Embryonic facial prominence (tissue), 1 donor: ENCODE results near the gene MIPOL1.
"Not testable (repeated sequence)": the region's sequence is repeated elsewhere in the genome, so short reads cannot be mapped to it uniquely, and the experiment has no call there.

Experiments
- DNase-seq: peaks from one replicate; pipeline ENCODE4 v3.0.0-alpha.2; 2016; ENCODE audit errors: extremely low spot score

MIPOL1 gene

GRCh38 chr14:37187294-37187693 lies 10.4 kb upstream of the MIPOL1 start:
- no peak for DNase-seq

GRCh38 chr14:37187840-37188577 lies 9.7 kb upstream of the MIPOL1 start:
- DNase-seq, result not testable (repeated sequence)

GRCh38 chr14:37189733-37190132 lies 8.0 kb upstream of the MIPOL1 start:
- not testable (repeated sequence) for DNase-seq

GRCh38 chr14:37194698-37195097 lies 3.0 kb upstream of the MIPOL1 start:
- no peak for DNase-seq

GRCh38 chr14:37195327-37195726 lies 2.4 kb upstream of the MIPOL1 start:
- no peak for DNase-seq

GRCh38 chr14:37196604-37197420 lies 925 bp upstream of the MIPOL1 start:
- DNase-seq, result no peak

GRCh38 chr14:37198273-37198598 lies 499 bp downstream of the MIPOL1 start:
- no peak for DNase-seq

- no peak for DNase-seq
Measured at GRCh38 chr14:37198907-37199306, 1.2 kb downstream of the MIPOL1 start.

GRCh38 chr14:37201724-37202123 lies 4.0 kb downstream of the MIPOL1 start:
- no peak for DNase-seq

GRCh38 chr14:37202265-37202664 lies 4.5 kb downstream of the MIPOL1 start:
- no peak for DNase-seq

GRCh38 chr14:37202812-37203211 lies 5.1 kb downstream of the MIPOL1 start:
- no peak for DNase-seq

GRCh38 chr14:37203423-37203822 lies 5.7 kb downstream of the MIPOL1 start:
- no peak for DNase-seq

- not testable (repeated sequence) for DNase-seq
Measured at GRCh38 chr14:37205623-37206605, 8.2 kb downstream of the MIPOL1 start.

- DNase-seq, result not testable (repeated sequence)
Measured at GRCh38 chr14:37209617-37210016, 11.9 kb downstream of the MIPOL1 start.

GRCh38 chr14:37210448-37210847 lies 12.7 kb downstream of the MIPOL1 start:
- no peak for DNase-seq

- DNase-seq, result no peak
Measured at GRCh38 chr14:37213016-37213415, 15.3 kb downstream of the MIPOL1 start.

GRCh38 chr14:37215345-37215744 lies 17.6 kb downstream of the MIPOL1 start:
- DNase-seq, result no peak

- DNase-seq, result no peak
Measured at GRCh38 chr14:37221073-37221472, 23.3 kb downstream of the MIPOL1 start.

GRCh38 chr14:37223947-37224474 lies 26.3 kb downstream of the MIPOL1 start:
- no peak for DNase-seq

- not testable (repeated sequence) for DNase-seq
Measured at GRCh38 chr14:37225668-37226067, 27.9 kb downstream of the MIPOL1 start.

GRCh38 chr14:37230551-37231194 lies 32.9 kb downstream of the MIPOL1 start:
- DNase-seq, result peak; percentile 29
